Natural killer cell (primary cell): ENCODE results near the gene SEPTIN14. TPM values are rescaled to one million over a fixed set of nuclear protein-coding genes. Genes with fewer than 3 reads are reported as not detected.
A peak's percentile ranks its signal among the peaks of the same experiment; 100 is the strongest.
"Not testable (repeated sequence)": the region's sequence is repeated elsewhere in the genome, so short reads cannot be mapped to it uniquely, and the experiment has no call there.

Experiments
- ATAC-seq, 3 donors: fragments of 150-1000 bp in 2 of 3; fragments of 200-7000 bp in 1 of 3; cut with Tn5 transposase; 1 replicate in 1 of 3; 2 replicates in 2 of 3; pipeline ENCODE4 v1.10.0; 2021; ENCODE audit warnings: mild to moderate bottlenecking in 2 of 3, moderate library complexity in 2 of 3
- DNase-seq, 2 donors: peaks; one replicate each; pipeline versions ENCODE4 v3.0.0 to v3.0.0-alpha.2; 2013 to 2021; ENCODE audit warnings: mixed read lengths in 1 of 2
- H3K27ac ChIP-seq: one replicate; pipeline ENCODE4 v1.5.1; 2013; ENCODE audit warnings: mild to moderate bottlenecking, low read length
- H3K27me3 ChIP-seq: one replicate; pipeline ENCODE4 v1.6.1; 2013; ENCODE audit warnings: low read length; ENCODE audit not compliant: control insufficient read depth, insufficient read depth
- H3K36me3 ChIP-seq: one replicate; pipeline ENCODE4 v1.6.1; 2013; ENCODE audit warnings: low read length; ENCODE audit not compliant: control insufficient read depth, insufficient read depth
- H3K4me1 ChIP-seq: one replicate; pipeline ENCODE4 v1.6.1; 2013; ENCODE audit warnings: low read length; ENCODE audit not compliant: control insufficient read depth, insufficient read depth
- H3K4me3 ChIP-seq: one replicate; pipeline ENCODE4 v1.5.1; 2013; ENCODE audit warnings: low read length
- H3K9me3 ChIP-seq: one replicate; pipeline ENCODE4 v1.6.1; 2013; ENCODE audit warnings: low read length; ENCODE audit not compliant: control insufficient read depth, insufficient read depth
- H3K27ac Mint-ChIP-seq, 2 donors: one replicate each; pipeline ENCODE4 v1.8.0; 2022; ENCODE audit warnings: mild to moderate bottlenecking in 2 of 2, mixed read lengths in 2 of 2, moderate library complexity in 1 of 2
- H3K27me3 Mint-ChIP-seq, 2 donors: one replicate each; pipeline ENCODE4 v1.8.0; 2022; ENCODE audit warnings: low read depth in 2 of 2, mixed read lengths in 2 of 2
- H3K36me3 Mint-ChIP-seq: one replicate; pipeline ENCODE4 v1.8.0; 2022; ENCODE audit warnings: mixed read lengths
- H3K4me1 Mint-ChIP-seq, 2 donors: one replicate each; pipeline ENCODE4 v1.8.0; 2022; ENCODE audit warnings: mixed read lengths in 2 of 2
- H3K4me3 Mint-ChIP-seq: one replicate; pipeline ENCODE4 v1.8.0; 2022; ENCODE audit warnings: mild to moderate bottlenecking, moderate library complexity, mixed read lengths
- H3K9me3 Mint-ChIP-seq, 2 donors: one replicate each; pipeline ENCODE4 v1.8.0; 2022; ENCODE audit warnings: mixed read lengths in 2 of 2
- CTCF ChIP-seq: fragments of 200-600 bp; IDR thresholded peaks from one replicate; pipeline ENCODE4 v1.8.0; 2022; ENCODE audit warnings: antibody characterized with exemption
- WGBS: methylation state at CpG from one replicate; pipeline ENCODE4 v1.1.7; 2013; ENCODE audit warnings: missing lambda C conversion rate; ENCODE audit not compliant: insufficient coverage; 5-methylcytosine and 5-hydroxymethylcytosine counted together
- intact Hi-C: fragments of 100-400 bp; cut with micrococcal nuclease; formaldehyde crosslinking; loops from one replicate; pipeline ENCODE4 v1.14.2; 2022
- total RNA-seq, 4 donors: library from RNA; stranded (reverse); fragments of 120-200 nt in 1 of 4; gene quantifications; one replicate each; pipeline versions ENCODE4 v1.2.3 to v1.2.4, GENCODE V29; 2013 to 2022

SEPTIN14 gene
- total RNA-seq, 3 donors from 2014 or later (not counting 1 experiment from before 2014, with no cell fraction given) = not detected

DNA sequence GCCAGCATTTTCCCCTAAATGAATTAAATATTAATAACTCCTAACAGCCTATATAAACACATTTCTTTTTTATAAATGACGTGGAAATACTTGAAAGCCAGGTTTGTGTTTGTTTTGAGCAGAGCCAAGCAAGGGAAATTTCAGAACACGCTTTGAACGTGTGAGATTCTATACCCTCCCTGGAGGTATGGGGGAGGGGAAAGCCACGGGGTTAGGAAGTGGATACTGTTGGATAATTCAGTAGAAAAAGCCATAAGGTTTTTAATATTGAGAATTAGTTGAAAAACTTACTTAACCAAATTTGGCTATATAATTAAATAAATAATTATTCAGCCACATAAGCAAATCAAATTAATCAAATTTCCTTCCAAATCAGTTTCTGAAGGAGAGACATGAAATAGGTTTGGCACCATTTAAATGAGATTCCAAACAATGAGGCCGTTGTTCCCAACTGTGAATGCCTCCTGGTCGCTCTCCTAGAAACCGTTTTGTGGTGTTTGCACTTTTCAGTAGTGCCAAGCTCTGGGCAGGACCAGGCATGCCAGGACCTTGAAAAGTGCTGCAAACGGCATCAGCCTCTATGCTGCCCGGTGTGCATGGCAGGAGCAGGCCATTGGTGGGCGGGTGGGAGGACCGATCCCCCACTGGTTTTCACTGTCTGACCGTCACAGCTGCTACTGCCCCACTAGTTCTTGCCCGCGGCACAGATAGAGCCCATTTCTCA is 88.1 kb downstream of the SEPTIN14 start:
- H3K4me1 ChIP-seq = no peaks in the 10 kb centered on the region
- intact Hi-C loops = no loop called here
- no peak for TF ChIP-seq CTCF
- H3K36me3 ChIP-seq = no peaks in the 10 kb centered on the region
- no peak overlapping the region for H3K27ac ChIP-seq
- DNase-seq (no peak), ATAC-seq (no peak)
- Mint-ChIP-seq H3K4me1 (no peaks in the 10 kb centered on the region), H3K27me3 (no peaks in the 10 kb centered on the region), H3K4me3 (no peak overlapping the region), H3K36me3 (no peaks in the 10 kb centered on the region), H3K9me3 (no peaks in the 10 kb centered on the region), H3K27ac (no peak overlapping the region)
- no peaks in the 10 kb centered on the region for H3K9me3 ChIP-seq
- H3K4me3 ChIP-seq = no peak overlapping the region
- WGBS = 86% methylated on average over 14 of the region's 14 CpGs
- H3K27me3 ChIP-seq = no peaks in the 10 kb centered on the region

- WGBS = 84% methylated on average over 8 of the region's 10 CpGs
- Histone ChIP-seq H3K9me3 (no peaks in the 10 kb centered on the region), H3K4me1 (no peaks in the 10 kb centered on the region), H3K27me3 (no peaks in the 10 kb centered on the region), H3K27ac (no peak overlapping the region), H3K4me3 (no peak overlapping the region), H3K36me3 (no peaks in the 10 kb centered on the region)
- no peak overlapping the region for H3K27ac Mint-ChIP-seq
- H3K4me1 Mint-ChIP-seq = no peaks in the 10 kb centered on the region
- no peaks in the 10 kb centered on the region for H3K9me3 Mint-ChIP-seq
- no peak overlapping the region for H3K4me3 Mint-ChIP-seq
- DNase-seq (no peak), ATAC-seq (no peak)
- intact Hi-C loops = no loop called here
- H3K27me3 Mint-ChIP-seq = no peaks in the 10 kb centered on the region
- TF ChIP-seq CTCF = no peak
- no peaks in the 10 kb centered on the region for H3K36me3 Mint-ChIP-seq
Observed at GRCh38 chr7:55770778-55771177, 91.8 kb downstream of the SEPTIN14 start.

DNA sequence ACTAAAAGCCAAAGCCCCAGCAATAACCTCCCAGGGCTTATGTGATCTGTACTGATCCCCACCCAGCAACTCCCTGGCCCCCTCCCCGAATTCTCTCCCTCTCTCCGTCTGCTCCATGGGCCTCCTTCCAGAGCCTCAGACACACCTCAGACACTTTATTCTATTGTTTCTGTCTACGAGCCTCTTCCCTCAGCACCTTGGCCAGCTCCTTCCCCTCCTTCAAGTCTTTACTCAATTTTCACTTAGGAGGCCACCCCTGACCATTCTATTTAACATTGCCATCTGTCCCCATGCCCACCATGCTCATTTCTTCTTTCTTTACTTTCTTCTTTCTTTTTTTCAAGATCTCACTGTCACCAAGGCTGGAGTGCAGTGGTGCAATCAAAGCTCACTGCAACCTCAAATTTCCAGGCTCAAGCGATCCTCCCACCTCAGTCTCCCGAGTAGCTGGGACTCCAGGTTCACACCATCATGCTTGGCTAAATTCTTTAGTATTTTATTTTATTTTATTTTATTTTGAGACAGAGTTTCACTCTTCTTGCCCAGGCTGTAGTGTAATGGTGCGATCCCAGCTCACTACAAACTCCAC is 109.2 kb downstream of the SEPTIN14 start:
- DNase-seq, H3K4me3 Mint-ChIP-seq, intact Hi-C loops, H3K9me3 ChIP-seq, H3K9me3 Mint-ChIP-seq, H3K4me1 Mint-ChIP-seq, H3K27ac Mint-ChIP-seq, H3K27ac ChIP-seq, H3K27me3 ChIP-seq, H3K4me3 ChIP-seq, H3K36me3 Mint-ChIP-seq, H3K27me3 Mint-ChIP-seq, H3K36me3 ChIP-seq, H3K4me1 ChIP-seq, ATAC-seq: not testable (repeated sequence)
- 70% methylated on average over 4 of the region's 6 CpGs for WGBS

DNA sequence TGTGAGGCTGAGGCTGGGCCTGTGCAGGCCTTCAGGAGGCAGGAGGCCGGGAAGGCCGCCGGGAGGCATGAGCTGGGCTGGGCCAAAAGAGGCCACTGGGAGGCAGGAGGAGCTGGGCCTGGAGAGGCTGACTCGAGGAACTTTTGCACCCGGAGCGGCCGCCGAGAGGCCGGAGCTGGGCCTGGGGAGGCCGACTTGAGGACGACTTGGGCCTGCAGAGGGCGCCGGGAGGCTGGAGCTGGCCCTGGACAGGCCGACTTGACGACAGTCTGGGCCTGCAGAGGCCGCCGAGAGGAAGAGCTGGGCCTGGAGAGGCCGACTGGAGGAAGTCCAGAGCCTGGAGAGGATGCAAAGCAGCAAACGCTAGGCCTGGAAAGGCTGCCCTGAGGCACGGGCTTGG is 117.8 kb downstream of the SEPTIN14 start:
- H3K27me3 Mint-ChIP-seq, H3K4me3 Mint-ChIP-seq, H3K4me1 Mint-ChIP-seq, H3K9me3 ChIP-seq, H3K9me3 Mint-ChIP-seq, H3K4me3 ChIP-seq, ATAC-seq, H3K27ac ChIP-seq, H3K27me3 ChIP-seq, intact Hi-C loops, H3K4me1 ChIP-seq, H3K36me3 ChIP-seq, DNase-seq, H3K36me3 Mint-ChIP-seq: not testable (repeated sequence)
- 97% methylated on average over 18 of the region's 20 CpGs for WGBS
- H3K27ac Mint-ChIP-seq = peak overlapping the region in 1 of 2 donors; percentile 77

Other genes starting within 250 kb of the SEPTIN14 start
- 1 to 10 TPM; 1.3 to 3.5 (median 2.2) TPM for gene ZNF713, start 24.7 kb upstream of the SEPTIN14 start, total RNA-seq
- 10 to 100 TPM in 2 of 3 donors, 1 to 10 TPM in 1; 6.8 to 12.0 (median 10.4) TPM for gene MRPS17, start 89.1 kb upstream of the SEPTIN14 start, total RNA-seq
- gene NIPSNAP2, start 101.8 kb upstream of the SEPTIN14 start, total RNA-seq = 10 to 100 TPM; 35.9 to 44.8 (median 42.8) TPM
- 1 to 10 TPM; 2.8 to 4.1 (median 3.8) TPM for gene PSPH, start 188.7 kb upstream of the SEPTIN14 start, total RNA-seq
- 10 to 100 TPM; 48.1 to 65.3 (median 48.3) TPM for gene CCT6A, start 189.0 kb upstream of the SEPTIN14 start, total RNA-seq
- 100 to 1,000 TPM; 130 to 147 (median 136) TPM for gene SUMF2, start 201.5 kb upstream of the SEPTIN14 start, total RNA-seq
- 1 to 10 TPM; 4.9 to 5.6 (median 5.0) TPM for gene PHKG1, start 230.2 kb upstream of the SEPTIN14 start, total RNA-seq
- gene CHCHD2, start 243.7 kb upstream of the SEPTIN14 start, total RNA-seq = 100 to 1,000 TPM; 176 to 224 (median 184) TPM